ENCODE results near the gene PRPSAP1.

PRPSAP1 gene

GRCh38 chr17:76353599-76354316 lies at the start of gene PRPSAP1:
Gene PRPSAP1 (minus strand): TSS chr17:76353916. CDS start chr17:76353703, 213 bp downstream.
- DNase-seq = peak; percentile 85

GRCh38 chr17:76402711-76403110 lies 49.0 kb upstream of the PRPSAP1 start:
- DNase-seq = no peak

- no peak for DNase-seq
Measured at GRCh38 chr17:76399175-76400172, 45.8 kb upstream of the PRPSAP1 start.

- DNase-seq = no peak
Measured at GRCh38 chr17:76398523-76399174, 44.9 kb upstream of the PRPSAP1 start.

GRCh38 chr17:76397687-76398522 lies 44.2 kb upstream of the PRPSAP1 start:
- DNase-seq = peak; percentile 52

- DNase-seq = no peak
Measured at GRCh38 chr17:76397184-76397583, 43.5 kb upstream of the PRPSAP1 start.

GRCh38 chr17:76395980-76396379 lies 42.3 kb upstream of the PRPSAP1 start:
- DNase-seq = no peak

- DNase-seq = no peak
Measured at GRCh38 chr17:76394166-76394565, 40.5 kb upstream of the PRPSAP1 start.

- DNase-seq = no peak
Measured at GRCh38 chr17:76391200-76391715, 37.5 kb upstream of the PRPSAP1 start.

- no peak for DNase-seq
Measured at GRCh38 chr17:76390003-76390421, 36.3 kb upstream of the PRPSAP1 start.

- no peak for DNase-seq
Measured at GRCh38 chr17:76388966-76389888, 35.5 kb upstream of the PRPSAP1 start.

GRCh38 chr17:76386966-76387765 lies 33.5 kb upstream of the PRPSAP1 start:
- DNase-seq = no peak

GRCh38 chr17:76385892-76386786 lies 32.4 kb upstream of the PRPSAP1 start:
- DNase-seq = peak; percentile 49

GRCh38 chr17:76384987-76385891 lies 31.5 kb upstream of the PRPSAP1 start:
- DNase-seq = no peak

GRCh38 chr17:76384222-76384986 lies 30.7 kb upstream of the PRPSAP1 start, which contains the start of gene SPHK1:
Gene SPHK1 (plus strand): TSS chr17:76384609. CDS start chr17:76385645, 1,036 bp downstream.
- peak; percentile 64 for DNase-seq

GRCh38 chr17:76383546-76384221 lies 30.0 kb upstream of the PRPSAP1 start:
- peak; percentile 28 for DNase-seq
